Pulmonary artery endothelial cell (primary cell): Measurements from ENCODE around the gene PDCD6IP. TPM values are rescaled to one million over a fixed set of nuclear protein-coding genes. Genes with fewer than 3 reads are reported as not detected.
"Not testable (repeated sequence)": the region's sequence is repeated elsewhere in the genome, so short reads cannot be mapped to it uniquely, and the experiment has no call there.

ENCODE experiments used
- DNase-seq: peaks from one replicate; pipeline ENCODE4 v3.0.0-alpha.2; 2011; ENCODE audit warnings: low read depth, low spot score
- total RNA-seq: library from RNA; depleted of rRNA; stranded (reverse); fragments of >200 nt; gene quantifications from 2 replicates; pipeline ENCODE4 v1.2.3, GENCODE V29; 2014

The PDCD6IP gene
- total RNA-seq, 1 donor from 2014 or later: 136 TPM

- DNase-seq: not testable (repeated sequence)
Measured at GRCh38 chr3:33855407-33855806, 57.0 kb downstream of the PDCD6IP start.

DNA sequence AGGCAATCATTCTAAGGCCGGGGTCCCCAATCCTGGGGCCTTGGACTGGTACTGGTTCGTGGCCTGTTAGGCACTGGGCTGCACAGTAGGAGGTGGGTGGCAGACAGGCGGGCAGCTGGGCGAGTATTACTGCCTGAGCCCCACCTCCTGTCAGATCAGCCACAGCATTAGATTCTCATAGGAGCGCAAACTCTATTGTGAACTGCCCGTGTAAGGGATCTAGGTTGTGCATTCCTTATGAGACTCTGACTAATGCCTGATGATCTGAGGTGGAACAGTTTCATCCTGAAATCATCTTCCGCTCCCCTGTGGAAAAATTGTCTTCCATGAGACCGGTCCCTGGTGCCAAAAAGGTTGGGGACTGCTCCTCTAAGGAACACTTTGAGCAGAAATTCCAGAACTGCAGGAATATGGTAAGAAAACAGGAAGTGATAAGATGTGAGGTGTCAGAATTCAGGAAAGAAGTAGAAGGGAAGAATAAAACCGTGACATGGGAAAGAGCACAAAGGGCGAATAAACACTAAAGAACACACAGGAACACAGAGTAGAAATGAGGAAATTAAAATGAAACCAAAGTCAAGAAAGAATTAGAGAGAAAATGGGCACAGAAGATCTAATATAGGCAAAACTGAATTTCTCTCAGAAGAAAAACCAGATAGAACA, 57.6 kb downstream of the PDCD6IP start:
- DNase-seq: peak; percentile 20

DNA sequence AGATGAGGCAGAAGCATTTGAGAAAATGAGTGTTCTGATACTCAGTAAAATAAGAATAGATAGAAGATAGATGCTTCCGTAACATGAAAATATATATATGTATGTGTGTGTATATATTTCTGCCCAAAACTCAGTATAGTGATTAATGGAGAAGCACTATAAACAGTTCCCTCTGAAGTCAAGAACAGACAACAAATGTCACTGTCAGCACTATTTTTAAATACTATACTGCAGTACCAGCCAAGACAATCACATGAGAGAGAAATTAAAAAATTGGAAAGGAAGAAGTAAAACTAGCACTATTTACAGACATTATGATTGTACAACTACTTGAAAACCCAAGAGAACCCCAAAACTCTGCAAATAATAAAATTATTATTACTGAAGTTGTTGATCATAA, 59.3 kb downstream of the PDCD6IP start:
- DNase-seq: not testable (repeated sequence)

GRCh38 chr3:33858131-33858530, 59.7 kb downstream of the PDCD6IP start:
- DNase-seq: no peak

DNA sequence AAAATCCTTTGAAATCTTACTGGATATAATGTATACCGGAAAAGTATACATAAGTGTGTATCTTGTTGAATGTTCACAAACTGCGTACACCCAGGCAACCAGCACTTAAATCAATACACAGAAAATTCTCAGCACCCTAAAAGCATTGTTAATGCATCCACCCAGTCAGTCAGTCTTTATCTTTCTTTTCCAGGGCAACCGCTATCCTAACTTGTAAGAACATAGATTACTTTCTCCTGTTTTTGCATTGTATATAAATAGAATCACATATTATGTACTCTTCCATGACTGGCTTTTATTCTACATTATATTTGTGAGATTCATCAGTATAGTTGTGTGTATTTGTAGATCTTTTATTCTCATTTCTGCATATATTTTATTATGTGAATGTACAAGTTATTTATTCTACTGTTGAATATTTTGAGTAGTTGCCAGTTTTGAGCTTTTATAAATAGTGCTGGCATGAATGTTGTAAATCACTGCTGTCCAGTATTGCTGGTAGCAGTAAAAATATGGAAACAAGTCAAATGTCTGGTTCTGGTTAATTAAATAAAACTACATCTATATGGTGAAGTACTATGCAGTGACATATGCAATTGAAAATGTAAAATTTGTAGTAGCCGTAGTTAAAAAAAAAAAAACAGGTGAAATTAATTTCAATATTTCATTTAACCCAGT, 62.1 kb downstream of the PDCD6IP start:
- DNase-seq: no peak

DNA sequence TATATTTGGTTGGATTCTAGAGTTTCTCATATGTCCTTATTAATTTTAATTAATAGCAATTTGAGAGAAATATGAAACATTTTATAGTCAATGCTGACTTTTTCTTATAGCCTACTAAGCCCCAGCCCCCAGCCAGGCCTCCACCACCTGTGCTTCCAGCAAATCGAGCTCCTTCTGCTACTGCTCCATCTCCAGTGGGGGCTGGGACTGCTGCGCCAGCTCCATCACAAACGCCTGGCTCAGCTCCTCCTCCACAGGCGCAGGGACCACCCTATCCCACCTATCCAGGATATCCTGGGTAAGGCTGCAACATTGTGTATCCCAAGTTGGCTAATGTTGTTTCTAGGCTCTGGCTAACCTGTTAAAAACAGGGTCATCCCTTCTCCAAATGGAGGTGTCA, 66.7 kb downstream of the PDCD6IP start:
- DNase-seq: no peak

GRCh38 chr3:33868309-33868708, 69.9 kb downstream of the PDCD6IP start:
- DNase-seq: no peak

GRCh38 chr3:33869977-33870376, 71.5 kb downstream of the PDCD6IP start:
- DNase-seq: no peak

- DNase-seq: no peak
Measured at GRCh38 chr3:33874815-33875214, 76.4 kb downstream of the PDCD6IP start.

- DNase-seq: no peak
Measured at GRCh38 chr3:33875680-33876079, 77.2 kb downstream of the PDCD6IP start.

- no peak for DNase-seq
Measured at GRCh38 chr3:33877187-33877586, 78.8 kb downstream of the PDCD6IP start.

- no peak for DNase-seq
Measured at GRCh38 chr3:33879540-33879939, 81.1 kb downstream of the PDCD6IP start.

GRCh38 chr3:33881156-33882064, 83.0 kb downstream of the PDCD6IP start:
- DNase-seq: no peak

GRCh38 chr3:33882296-33882695, 83.9 kb downstream of the PDCD6IP start:
- no peak for DNase-seq

DNA sequence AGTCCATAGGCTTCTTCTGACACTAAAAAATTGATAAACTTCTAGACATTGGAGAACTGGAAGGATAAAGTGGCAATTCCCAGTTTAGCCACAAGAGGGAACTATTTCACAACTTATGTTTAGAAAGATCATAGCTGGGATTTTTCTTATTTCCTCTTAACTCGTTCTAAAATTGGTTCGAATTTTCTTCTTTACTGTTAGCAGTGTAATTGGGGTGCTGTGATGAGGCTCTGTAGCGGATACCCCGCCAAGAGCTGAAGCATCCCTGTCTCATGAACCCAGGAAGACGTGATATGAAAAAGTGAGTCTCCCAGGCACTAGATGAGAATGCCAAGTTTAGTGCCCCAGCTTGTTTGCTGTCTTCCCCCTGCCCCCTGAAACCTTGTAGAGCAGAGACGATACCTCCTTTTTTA, 85.1 kb downstream of the PDCD6IP start:
- no peak for DNase-seq

DNA sequence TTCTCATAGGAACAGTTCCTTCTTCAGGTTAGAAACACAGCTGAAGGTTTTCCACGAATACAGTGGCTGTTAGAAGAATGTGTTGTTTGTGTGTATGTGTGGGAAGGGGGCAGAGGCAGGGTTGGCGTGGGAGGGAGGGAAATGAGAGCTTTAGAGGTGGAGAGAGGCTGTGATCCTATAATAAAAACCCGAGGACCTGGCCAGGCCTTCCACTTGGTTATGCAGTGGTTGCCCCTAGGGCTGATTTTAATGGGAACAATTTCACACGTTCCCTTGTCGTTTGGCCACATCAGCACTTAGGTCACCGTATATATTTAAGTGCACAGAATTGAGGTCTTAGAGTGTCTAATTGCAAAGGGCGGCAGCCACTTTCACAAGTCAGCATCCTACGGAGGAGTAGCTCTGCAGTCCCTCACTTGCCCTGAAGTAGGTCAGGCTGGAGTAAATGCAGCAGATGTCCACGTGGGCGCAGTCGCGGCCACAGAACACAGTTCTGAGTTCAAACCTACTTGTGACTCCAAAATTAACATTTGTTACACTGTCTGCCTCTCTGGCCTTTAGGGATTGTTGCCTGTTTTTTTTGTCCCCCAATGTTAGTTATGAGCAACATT, 85.6 kb downstream of the PDCD6IP start:
- no peak for DNase-seq

DNA sequence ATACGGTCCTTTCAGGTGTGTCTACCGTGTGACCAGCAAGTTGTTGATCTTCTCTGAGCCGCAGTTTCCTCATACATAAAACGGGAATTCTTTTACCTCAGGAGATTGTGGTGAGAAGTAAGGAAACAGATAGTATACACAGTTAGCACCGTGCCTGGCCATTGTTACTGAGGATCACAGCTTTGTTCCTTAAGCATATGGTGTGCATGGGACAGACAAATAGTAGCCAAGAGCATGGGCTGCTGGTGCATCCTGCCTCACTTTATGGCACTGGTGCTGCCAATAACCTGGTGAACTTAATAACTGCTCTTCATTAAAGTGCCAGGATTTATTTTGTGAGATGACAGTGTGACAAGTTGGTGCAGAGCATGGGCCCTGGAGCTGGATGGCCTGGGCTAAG, 86.3 kb downstream of the PDCD6IP start:
- DNase-seq: no peak

- no peak for DNase-seq
Measured at GRCh38 chr3:33885496-33885895, 87.1 kb downstream of the PDCD6IP start.

DNA sequence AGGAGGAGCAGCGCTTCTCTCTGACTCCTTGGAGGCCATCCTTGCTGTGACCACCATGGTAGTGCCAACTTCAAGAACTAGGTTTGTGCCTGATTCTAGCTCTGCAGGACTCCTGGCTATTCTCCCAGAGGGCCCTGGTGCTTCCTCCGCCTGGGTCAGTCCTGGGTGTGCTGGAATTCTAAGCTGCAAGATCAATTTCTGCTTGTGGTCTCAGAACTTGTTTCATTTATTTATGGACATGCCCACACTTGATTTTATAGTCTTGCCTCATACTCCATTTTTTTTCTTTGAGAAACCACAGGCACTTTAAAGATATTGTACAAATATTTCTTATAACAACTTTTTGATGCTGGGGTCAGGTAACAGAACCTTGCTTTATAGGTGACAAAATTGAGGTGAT, 87.6 kb downstream of the PDCD6IP start:
- DNase-seq: no peak

DNA sequence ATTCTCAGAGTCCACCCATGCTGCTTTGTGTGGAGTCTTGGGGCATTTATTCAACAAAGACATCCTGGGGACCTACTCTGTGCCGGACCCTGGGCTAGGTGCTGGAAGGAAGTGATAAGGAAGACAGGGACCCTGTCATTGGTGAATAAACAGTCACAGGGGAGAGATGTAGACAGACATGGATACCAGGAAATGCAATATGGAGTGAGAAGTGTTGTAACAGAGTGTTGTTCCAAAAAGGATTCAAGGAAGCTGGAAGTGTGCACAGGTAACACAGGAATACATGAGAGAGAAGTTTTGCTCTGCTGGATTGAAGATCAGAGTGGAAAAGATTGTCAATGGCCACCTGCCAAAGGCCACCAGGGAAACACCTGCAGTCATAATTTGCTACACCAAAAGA, 89.0 kb downstream of the PDCD6IP start:
- DNase-seq: no peak

DNA sequence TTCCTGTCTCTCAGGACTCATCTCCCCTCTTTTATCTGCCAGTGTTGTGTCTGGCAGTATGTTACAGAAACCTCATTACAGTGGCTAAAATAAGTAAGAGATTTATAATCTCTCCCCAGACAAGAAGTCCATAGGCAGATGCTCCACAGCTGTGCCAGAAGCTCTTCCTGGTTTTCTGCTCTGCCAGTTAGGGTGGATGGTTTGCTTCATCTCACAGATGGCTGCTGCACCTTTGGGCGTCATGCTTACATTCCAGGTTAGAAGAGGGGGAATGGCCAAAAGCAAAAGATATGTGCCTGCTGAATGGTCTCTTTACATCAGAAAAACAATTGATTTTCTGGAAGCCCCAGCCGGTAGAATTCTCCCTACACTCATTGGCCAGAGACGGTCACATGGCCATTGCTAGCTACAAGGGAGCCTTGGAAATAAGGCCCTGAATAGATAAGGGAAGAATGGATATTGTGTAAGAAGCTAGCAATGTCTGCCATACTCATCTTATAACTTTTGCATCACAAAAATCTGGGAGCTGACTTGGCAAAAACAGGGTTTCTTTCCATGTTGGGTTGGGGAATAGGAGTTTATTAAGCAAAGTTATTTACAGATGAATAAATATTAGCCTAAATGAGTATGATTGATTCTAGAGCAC, 91.1 kb downstream of the PDCD6IP start:
- no peak for DNase-seq
